ENCODE data around the gene PPM1M.
"Not testable (repeated sequence)": the region's sequence is repeated elsewhere in the genome, so short reads cannot be mapped to it uniquely, and the experiment has no call there.

PPM1M gene

GRCh38 chr3:52268036-52268435, 22.5 kb downstream of the PPM1M start:
- no peak for DNase-seq (ENCODE audit: low read depth)
- H3K4me3 ChIP-seq (ENCODE audit: low read depth, low read length): no peak overlapping the region

GRCh38 chr3:52269776-52270175, 24.2 kb downstream of the PPM1M start:
- DNase-seq (ENCODE audit: low read depth): no peak
- H3K4me3 ChIP-seq (ENCODE audit: low read depth, low read length): no peak overlapping the region

GRCh38 chr3:52270252-52270754, 24.7 kb downstream of the PPM1M start:
- no peak overlapping the region for H3K4me3 ChIP-seq (ENCODE audit: low read depth, low read length)
- DNase-seq (ENCODE audit: low read depth): no peak

GRCh38 chr3:52272172-52272571, 26.6 kb downstream of the PPM1M start:
- DNase-seq (ENCODE audit: low read depth); H3K4me3 ChIP-seq (ENCODE audit: low read depth, low read length): not testable (repeated sequence)

- no peak for DNase-seq (ENCODE audit: low read depth)
- no peak overlapping the region for H3K4me3 ChIP-seq (ENCODE audit: low read depth, low read length)
Measured at GRCh38 chr3:52272831-52273230, 27.3 kb downstream of the PPM1M start.

GRCh38 chr3:52274781-52275180, 29.2 kb downstream of the PPM1M start:
- DNase-seq (ENCODE audit: low read depth); H3K4me3 ChIP-seq (ENCODE audit: low read depth, low read length): not testable (repeated sequence)

GRCh38 chr3:52277071-52277964, 31.8 kb downstream of the PPM1M start:
- H3K4me3 ChIP-seq (ENCODE audit: low read depth, low read length): peak overlapping the region; percentile 94
- peak; percentile 38 for DNase-seq (ENCODE audit: low read depth)

GRCh38 chr3:52277972-52278509, 32.5 kb downstream of the PPM1M start:
- no peak for DNase-seq (ENCODE audit: low read depth)
- peak overlapping the region; percentile 94 for H3K4me3 ChIP-seq (ENCODE audit: low read depth, low read length)

GRCh38 chr3:52278510-52279069, 33.0 kb downstream of the PPM1M start, which contains the start of gene WDR82:
TSS of gene WDR82 (minus strand) at chr3:52278649. CDS start at chr3:52278361, 288 bp downstream.
- H3K4me3 ChIP-seq (ENCODE audit: low read depth, low read length): peak within 1 kb of the TSS; percentile 94
- DNase-seq (ENCODE audit: low read depth): peak; percentile 80

GRCh38 chr3:52279596-52279995, 34.0 kb downstream of the PPM1M start:
- DNase-seq (ENCODE audit: low read depth): no peak
- H3K4me3 ChIP-seq (ENCODE audit: low read depth, low read length): peak overlapping the region; percentile 94

- no peak overlapping the region for H3K4me3 ChIP-seq (ENCODE audit: low read depth, low read length)
- DNase-seq (ENCODE audit: low read depth): peak; percentile 19
Measured at GRCh38 chr3:52280050-52280461, 34.5 kb downstream of the PPM1M start.

GRCh38 chr3:52281981-52282801, 36.6 kb downstream of the PPM1M start:
- DNase-seq (ENCODE audit: low read depth): no peak
- H3K4me3 ChIP-seq (ENCODE audit: low read depth, low read length): no peak overlapping the region

GRCh38 chr3:52283306-52283705, 37.7 kb downstream of the PPM1M start:
- H3K4me3 ChIP-seq (ENCODE audit: low read depth, low read length): no peak overlapping the region
- no peak for DNase-seq (ENCODE audit: low read depth)

GRCh38 chr3:52284051-52284450, 38.5 kb downstream of the PPM1M start:
- DNase-seq (ENCODE audit: low read depth); H3K4me3 ChIP-seq (ENCODE audit: low read depth, low read length): not testable (repeated sequence)

GRCh38 chr3:52286777-52287110, 41.2 kb downstream of the PPM1M start:
- no peak for DNase-seq (ENCODE audit: low read depth)

GRCh38 chr3:52288674-52289073, 43.1 kb downstream of the PPM1M start:
- peak overlapping the region; percentile 89 for H3K4me3 ChIP-seq (ENCODE audit: low read depth, low read length)

More at GRCh38 chr3:52286777-52287110, 41.2 kb downstream of the PPM1M start:
- peak overlapping the region; percentile 89 for H3K4me3 ChIP-seq (ENCODE audit: low read depth, low read length)

GRCh38 chr3:52289338-52289746, 43.8 kb downstream of the PPM1M start:
- no peak for DNase-seq (ENCODE audit: low read depth)

More at GRCh38 chr3:52288674-52289073, 43.1 kb downstream of the PPM1M start:
- DNase-seq (ENCODE audit: low read depth): no peak

GRCh38 chr3:52289747-52290595, 44.4 kb downstream of the PPM1M start:
- no peak overlapping the region for H3K4me3 ChIP-seq (ENCODE audit: low read depth, low read length)
- DNase-seq (ENCODE audit: low read depth): no peak

More at GRCh38 chr3:52289338-52289746, 43.8 kb downstream of the PPM1M start:
- no peak overlapping the region for H3K4me3 ChIP-seq (ENCODE audit: low read depth, low read length)
